OCI-M1 (cell line): ENCODE results near the gene ENOX1.

ENCODE experiments used
- DNase-seq: peaks from one replicate; lab custom pipeline; 2025; lab: John Stamatoyannopoulos, UW

The ENOX1 gene

GRCh38 chr13:43546251-43546650 lies 240.5 kb downstream of the ENOX1 start:
- DNase-seq = peak; percentile 84

- DNase-seq = no peak
Measured at GRCh38 chr13:43545317-43545874, 241.4 kb downstream of the ENOX1 start.

- no peak for DNase-seq
Measured at GRCh38 chr13:43544631-43545030, 242.1 kb downstream of the ENOX1 start.

GRCh38 chr13:43544011-43544410 lies 242.8 kb downstream of the ENOX1 start:
- no peak for DNase-seq

GRCh38 chr13:43543331-43543730 lies 243.4 kb downstream of the ENOX1 start:
- no peak for DNase-seq

- peak; percentile 38 for DNase-seq
Measured at GRCh38 chr13:43537124-43537523, 249.6 kb downstream of the ENOX1 start.

- DNase-seq = no peak
Measured at GRCh38 chr13:43529796-43530195, 257.0 kb downstream of the ENOX1 start.

- peak; percentile 72 for DNase-seq
Measured at GRCh38 chr13:43528992-43529391, 257.8 kb downstream of the ENOX1 start.

GRCh38 chr13:43522788-43523187 lies 264.0 kb downstream of the ENOX1 start:
- no peak for DNase-seq

- DNase-seq = no peak
Measured at GRCh38 chr13:43520351-43520750, 266.4 kb downstream of the ENOX1 start.

- no peak for DNase-seq
Measured at GRCh38 chr13:43518833-43519232, 267.9 kb downstream of the ENOX1 start.

GRCh38 chr13:43516401-43516833 lies 270.4 kb downstream of the ENOX1 start:
- DNase-seq = no peak

GRCh38 chr13:43515531-43515930 lies 271.2 kb downstream of the ENOX1 start:
- no peak for DNase-seq

- DNase-seq = no peak
Measured at GRCh38 chr13:43514311-43514710, 272.5 kb downstream of the ENOX1 start.

- no peak for DNase-seq
Measured at GRCh38 chr13:43512221-43512620, 274.6 kb downstream of the ENOX1 start.

- DNase-seq = no peak
Measured at GRCh38 chr13:43510956-43511901, 275.5 kb downstream of the ENOX1 start.

- DNase-seq = no peak
Measured at GRCh38 chr13:43495732-43496131, 291.0 kb downstream of the ENOX1 start.

GRCh38 chr13:43494206-43494605 lies 292.6 kb downstream of the ENOX1 start:
- DNase-seq = no peak

GRCh38 chr13:43493496-43494000 lies 293.2 kb downstream of the ENOX1 start:
- no peak for DNase-seq

GRCh38 chr13:43492745-43493144 lies 294.0 kb downstream of the ENOX1 start:
- no peak for DNase-seq

- no peak for DNase-seq
Measured at GRCh38 chr13:43492311-43492710, 294.5 kb downstream of the ENOX1 start.

- no peak for DNase-seq
Measured at GRCh38 chr13:43489233-43489632, 297.5 kb downstream of the ENOX1 start.

- DNase-seq = no peak
Measured at GRCh38 chr13:43487885-43488284, 298.9 kb downstream of the ENOX1 start.
